Activated naive CD4-positive, alpha-beta T cell treated with anti-CD3 and anti-CD28 coated beads for 36 hours (primary cell): ENCODE data around the gene GPX4. TPM values are rescaled to one million over a fixed set of nuclear protein-coding genes. Genes with fewer than 3 reads are reported as not detected.

ENCODE experiments used
- CTCF ChIA-PET: fragments of 350-600 bp; sonication (Branson Sonifier 250); formaldehyde crosslinking; loops from one replicate; lab custom pipeline; 2021; ENCODE audit warnings: antibody characterized with exemption; lab: Charles Lee
- DNase-seq: peaks from one replicate; pipeline ENCODE4 v3.0.0-alpha.2; 2020
- H3K27ac Mint-ChIP-seq: one replicate; pipeline ENCODE4 v1.8.0; 2021; ENCODE audit warnings: mild to moderate bottlenecking, mixed read lengths
- H3K27me3 Mint-ChIP-seq: one replicate; pipeline ENCODE4 v1.8.0; 2021; ENCODE audit warnings: low read depth, mixed read lengths
- H3K36me3 Mint-ChIP-seq: one replicate; pipeline ENCODE4 v1.8.0; 2021; ENCODE audit warnings: low read depth, mixed read lengths
- H3K4me1 Mint-ChIP-seq: one replicate; pipeline ENCODE4 v1.8.0; 2021; ENCODE audit warnings: low read depth, mixed read lengths
- H3K4me3 Mint-ChIP-seq: one replicate; pipeline ENCODE4 v1.8.0; 2021; ENCODE audit warnings: mild to moderate bottlenecking, moderate library complexity, mixed read lengths
- H3K9me3 Mint-ChIP-seq: one replicate; pipeline ENCODE4 v1.8.0; 2021; ENCODE audit warnings: mixed read lengths
- intact Hi-C: fragments of 100-400 bp; cut with micrococcal nuclease; formaldehyde crosslinking; loops from one replicate; pipeline ENCODE4 v1.15.1; 2023
- total RNA-seq, 2 experiments: library from RNA; stranded (reverse); gene quantifications; one replicate each; pipeline ENCODE4 v1.2.3, GENCODE V29; 2021

GPX4 gene
- total RNA-seq, 2 experiments from 2014 or later = 244 to 253 TPM

DNA sequence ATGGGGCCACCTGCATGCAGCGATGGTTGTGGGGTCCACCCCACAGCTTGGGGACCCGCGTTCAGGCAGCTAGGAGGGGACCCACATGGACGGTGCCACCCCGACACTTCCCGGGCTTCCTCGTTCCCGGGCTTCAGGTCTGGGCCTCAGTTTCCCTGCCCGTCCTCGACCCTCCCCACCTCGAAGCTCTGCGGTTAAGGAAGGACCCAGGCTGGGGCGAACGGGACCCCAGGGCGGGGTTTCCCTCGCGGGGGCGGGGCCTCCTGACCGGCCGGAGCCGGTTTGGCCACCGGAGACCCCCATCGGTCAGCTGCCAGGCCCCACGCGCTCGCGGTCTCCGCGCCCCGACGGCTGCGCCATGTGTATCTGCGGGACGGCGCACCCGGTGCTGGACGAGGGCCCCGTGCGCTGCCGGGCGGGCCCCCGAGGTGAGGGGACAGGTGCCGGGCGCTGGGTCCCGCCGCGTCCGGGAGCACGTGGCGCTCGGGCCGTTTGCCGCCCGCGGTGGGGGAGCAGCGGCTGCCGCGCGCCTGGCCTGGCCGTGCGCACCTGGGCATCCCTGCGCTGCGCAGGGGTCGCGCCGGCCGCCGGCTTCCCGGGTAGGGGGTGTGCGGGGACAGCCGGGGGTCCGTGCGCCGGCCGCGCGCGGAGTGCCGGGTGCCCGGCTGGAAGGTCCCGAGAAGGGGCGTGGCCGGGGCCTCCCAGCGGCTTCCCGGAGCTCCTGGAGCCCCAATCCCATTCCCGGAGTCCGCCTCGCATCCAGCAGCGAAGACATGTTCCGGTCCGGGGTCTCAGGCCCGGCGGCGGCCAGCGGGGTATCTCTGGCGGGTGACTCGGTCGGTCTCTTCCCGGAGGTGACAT lies 32.6 kb upstream of the GPX4 start:
- Mint-ChIP-seq H3K36me3 (peaks cover 35% of the 10 kb centered on the region), H3K9me3 (no peaks in the 10 kb centered on the region), H3K4me1 (peaks cover 57% of the 10 kb centered on the region), H3K27me3 (no peaks in the 10 kb centered on the region), H3K27ac (peak overlapping the region; percentile 79), H3K4me3 (peak overlapping the region; percentile 54)
- CTCF ChIA-PET = interaction anchor here (0.5 kb wide), 1 partner anchor 25 kb away, joined by 3 read pairs; no protein-coding TSS in a partner anchor
- DNase-seq = no peak
- intact Hi-C loops = no loop called here

GRCh38 chr19:1072371-1073015 lies 31.3 kb upstream of the GPX4 start:
- H3K27ac Mint-ChIP-seq = peak overlapping the region; percentile 79
- no peaks in the 10 kb centered on the region for H3K27me3 Mint-ChIP-seq
- no peak for DNase-seq
- no peaks in the 10 kb centered on the region for H3K9me3 Mint-ChIP-seq
- CTCF ChIA-PET = interaction anchor here (0.9 to 1.0 kb wide), 2 partner anchors 15 to 149 kb away, joined by 3 read pairs; no protein-coding TSS in a partner anchor
- intact Hi-C loops = no loop called here
- H3K4me3 Mint-ChIP-seq = no peak overlapping the region
- peaks cover 63% of the 10 kb centered on the region for H3K4me1 Mint-ChIP-seq
- H3K36me3 Mint-ChIP-seq = peaks cover 41% of the 10 kb centered on the region

DNA sequence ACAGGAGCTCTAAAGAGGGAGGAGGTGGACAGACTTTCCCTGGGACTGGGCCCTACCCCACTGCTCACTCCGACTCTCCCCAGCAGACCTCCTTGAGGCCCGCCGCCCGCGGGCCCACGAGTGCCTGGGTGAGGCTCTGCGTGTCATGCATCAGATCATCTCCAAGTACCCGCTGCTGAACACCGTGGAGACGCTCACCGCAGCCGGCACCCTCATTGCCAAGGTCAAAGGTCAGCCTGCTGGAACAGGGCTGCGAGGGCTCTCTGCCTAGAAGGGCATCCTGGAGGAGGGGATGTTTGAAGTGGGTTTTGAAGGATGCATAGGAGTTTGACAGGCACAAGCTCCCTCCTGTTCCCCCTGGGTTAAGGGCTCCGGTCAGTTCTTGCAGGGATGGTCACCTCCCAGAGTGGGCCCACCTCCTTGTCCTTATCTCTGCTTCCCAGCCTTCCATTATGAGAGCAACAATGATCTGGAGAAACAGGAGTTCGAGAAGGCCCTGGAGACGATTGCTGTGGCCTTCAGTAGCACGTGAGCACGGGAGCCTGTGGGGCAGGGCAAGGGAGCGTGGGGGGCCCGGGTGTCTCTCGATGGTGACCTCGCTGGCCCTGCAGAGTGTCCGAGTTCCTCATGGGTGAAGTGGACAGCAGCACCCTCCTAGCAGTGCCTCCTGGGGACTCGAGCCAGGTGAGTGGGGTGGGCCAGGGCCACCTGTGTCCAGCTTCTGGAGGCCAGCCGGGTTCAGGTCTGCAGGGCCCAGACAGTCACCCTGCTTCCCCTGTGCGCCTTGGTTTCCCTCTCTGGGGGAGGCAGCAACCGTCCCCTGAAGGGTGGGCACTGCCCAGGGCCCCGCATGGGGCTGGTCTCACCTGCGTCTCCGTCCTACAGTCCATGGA lies 30.5 kb upstream of the GPX4 start:
- CTCF ChIA-PET = interaction anchor here (0.9 kb wide), 1 partner anchor 150 kb away, joined by 3 read pairs; no protein-coding TSS in a partner anchor

DNA sequence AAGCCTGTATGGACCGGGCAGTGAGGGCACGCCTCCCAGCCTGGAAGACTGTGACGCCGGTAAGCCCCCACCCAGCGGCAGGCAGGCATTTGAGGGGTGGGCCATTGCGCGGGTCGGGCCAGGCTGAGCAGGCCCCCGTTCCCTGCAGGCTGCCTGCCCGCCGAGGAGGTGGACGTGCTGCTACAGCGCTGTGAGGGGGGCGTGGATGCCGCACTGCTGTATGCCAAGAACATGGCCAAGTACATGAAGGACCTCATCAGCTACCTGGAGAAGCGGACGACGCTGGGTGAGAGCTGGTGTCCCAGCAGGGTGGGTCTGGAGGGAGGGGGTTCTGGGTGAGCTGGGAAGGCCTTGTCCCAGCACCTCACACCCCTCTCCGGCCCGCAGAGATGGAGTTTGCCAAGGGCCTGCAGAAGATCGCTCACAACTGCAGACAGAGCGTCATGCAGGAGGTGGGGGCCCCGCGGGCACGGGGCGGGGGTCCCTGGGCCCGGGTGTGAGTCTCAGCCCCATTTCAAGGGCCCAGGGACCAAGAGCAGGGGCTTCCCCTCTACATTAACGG lies 29.8 kb upstream of the GPX4 start:
- CTCF ChIA-PET = interaction anchor here (0.6 to 3.6 kb wide), 5 partner anchors 9 to 194 kb away, joined by 3 to 24 read pairs (median 4); no protein-coding TSS in a partner anchor
- no peak for DNase-seq
- Mint-ChIP-seq H3K4me1 (peaks cover 67% of the 10 kb centered on the region), H3K36me3 (peaks cover 47% of the 10 kb centered on the region), H3K27me3 (no peaks in the 10 kb centered on the region), H3K27ac (no peak overlapping the region), H3K9me3 (no peaks in the 10 kb centered on the region), H3K4me3 (peak overlapping the region; percentile 49)
- intact Hi-C loops = no loop called here

More for the DNA sequence above, 30.5 kb upstream of the GPX4 start:
- H3K9me3 Mint-ChIP-seq = no peaks in the 10 kb centered on the region
- H3K27me3 Mint-ChIP-seq = no peaks in the 10 kb centered on the region
- peak overlapping the region; percentile 18 for H3K27ac Mint-ChIP-seq
- intact Hi-C loops = no loop called here
- peaks cover 49% of the 10 kb centered on the region for H3K36me3 Mint-ChIP-seq
- DNase-seq = no peak
- H3K4me3 Mint-ChIP-seq = peak overlapping the region; percentile 49
- H3K4me1 Mint-ChIP-seq = peaks cover 70% of the 10 kb centered on the region

DNA sequence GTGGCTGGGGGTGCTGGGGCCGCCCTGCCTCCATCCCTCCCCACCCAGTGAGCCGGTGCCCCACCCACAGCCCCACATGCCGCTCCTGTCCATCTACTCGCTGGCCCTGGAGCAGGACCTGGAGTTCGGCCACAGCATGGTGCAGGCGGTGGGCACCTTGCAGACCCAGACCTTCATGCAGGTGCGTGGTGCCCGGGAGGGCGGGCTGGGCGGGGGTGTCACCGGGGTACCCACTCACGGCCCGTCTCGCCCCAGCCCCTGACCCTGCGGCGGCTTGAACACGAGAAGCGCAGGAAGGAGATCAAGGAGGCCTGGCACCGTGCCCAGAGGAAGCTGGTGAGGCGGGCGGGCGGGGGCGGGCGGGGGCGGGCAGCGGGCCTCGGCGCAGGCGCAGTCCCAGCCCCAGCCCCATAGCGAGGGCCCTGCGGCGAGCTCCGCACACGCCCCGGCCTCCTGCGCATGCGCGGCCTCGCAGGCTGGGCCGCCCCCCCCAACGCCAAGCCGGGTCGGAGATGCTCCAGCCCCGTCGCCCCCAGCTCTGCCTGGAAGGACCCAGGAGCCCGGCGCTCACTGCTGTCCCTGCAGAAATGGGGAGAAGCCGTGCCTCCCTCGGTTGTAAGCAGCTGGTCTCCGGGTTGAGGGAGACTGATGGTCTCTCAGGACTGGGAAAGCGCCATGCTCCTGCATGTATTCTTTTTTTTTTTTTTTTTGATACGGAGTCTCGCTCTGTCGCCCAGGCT lies 29.1 kb upstream of the GPX4 start:
- intact Hi-C loops = loop anchor here (5.0 kb wide), 1 partner anchor 167 kb away; no protein-coding TSS in a partner anchor

GRCh38 chr19:1076046-1076386 lies 27.8 kb upstream of the GPX4 start:
- CTCF ChIA-PET = interaction anchor here (0.8 to 3.6 kb wide), 6 partner anchors 9 to 119 kb away, joined by 3 to 24 read pairs (median 4); partner anchors contain the start of gene ARHGAP45
- Mint-ChIP-seq H3K9me3 (no peaks in the 10 kb centered on the region), H3K36me3 (peaks cover 58% of the 10 kb centered on the region), H3K4me1 (peaks cover 69% of the 10 kb centered on the region), H3K27me3 (no peaks in the 10 kb centered on the region), H3K27ac (peak overlapping the region; percentile 75), H3K4me3 (peak overlapping the region; percentile 59)
- no peak for DNase-seq
- intact Hi-C loops = loop anchor here (2.0 to 5.0 kb wide), 3 partner anchors 37 to 169 kb away; no protein-coding TSS in a partner anchor

More for the DNA sequence above, 29.1 kb upstream of the GPX4 start:
- DNase-seq = peak; percentile 93
- no peaks in the 10 kb centered on the region for H3K27me3 Mint-ChIP-seq
- CTCF ChIA-PET = interaction anchor here (0.6 to 3.6 kb wide), 5 partner anchors 10 to 193 kb away, joined by 3 to 24 read pairs (median 4); no protein-coding TSS in a partner anchor
- peaks cover 66% of the 10 kb centered on the region for H3K4me1 Mint-ChIP-seq
- H3K36me3 Mint-ChIP-seq = peaks cover 48% of the 10 kb centered on the region
- H3K4me3 Mint-ChIP-seq = peak overlapping the region; percentile 59
- no peaks in the 10 kb centered on the region for H3K9me3 Mint-ChIP-seq
- peak overlapping the region; percentile 75 for H3K27ac Mint-ChIP-seq

GRCh38 chr19:1076951-1077350 lies 26.8 kb upstream of the GPX4 start:
- DNase-seq = peak; percentile 96
- CTCF ChIA-PET = interaction anchor here (0.6 to 3.6 kb wide), 4 partner anchors 10 to 118 kb away, joined by 4 to 24 read pairs (median 6); partner anchors contain the start of gene ARHGAP45
- no peaks in the 10 kb centered on the region for H3K27me3 Mint-ChIP-seq
- peak overlapping the region; percentile 64 for H3K4me3 Mint-ChIP-seq
- no peaks in the 10 kb centered on the region for H3K9me3 Mint-ChIP-seq
- H3K4me1 Mint-ChIP-seq = peaks cover 72% of the 10 kb centered on the region
- peak overlapping the region; percentile 88 for H3K27ac Mint-ChIP-seq
- peaks cover 58% of the 10 kb centered on the region for H3K36me3 Mint-ChIP-seq
- intact Hi-C loops = loop anchor here (1.0 to 5.0 kb wide), 8 partner anchors 8 to 170 kb away; partner anchors contain the start of genes POLR2E, RNU6-2 and TMEM259

GRCh38 chr19:1079566-1080111 lies 24.2 kb upstream of the GPX4 start:
- peak; percentile 94 for DNase-seq
- peaks cover 60% of the 10 kb centered on the region for H3K4me1 Mint-ChIP-seq
- H3K27me3 Mint-ChIP-seq = no peaks in the 10 kb centered on the region
- H3K9me3 Mint-ChIP-seq = no peaks in the 10 kb centered on the region
- peaks cover 55% of the 10 kb centered on the region for H3K36me3 Mint-ChIP-seq
- peak overlapping the region; percentile 9 for H3K4me3 Mint-ChIP-seq
- H3K27ac Mint-ChIP-seq = peak overlapping the region; percentile 65
- CTCF ChIA-PET = interaction anchor here (0.6 kb wide), 1 partner anchor 114 kb away, joined by 3 read pairs; no protein-coding TSS in a partner anchor
- intact Hi-C loops = loop anchor here (5.0 kb wide), 1 partner anchor 172 kb away; no protein-coding TSS in a partner anchor

DNA sequence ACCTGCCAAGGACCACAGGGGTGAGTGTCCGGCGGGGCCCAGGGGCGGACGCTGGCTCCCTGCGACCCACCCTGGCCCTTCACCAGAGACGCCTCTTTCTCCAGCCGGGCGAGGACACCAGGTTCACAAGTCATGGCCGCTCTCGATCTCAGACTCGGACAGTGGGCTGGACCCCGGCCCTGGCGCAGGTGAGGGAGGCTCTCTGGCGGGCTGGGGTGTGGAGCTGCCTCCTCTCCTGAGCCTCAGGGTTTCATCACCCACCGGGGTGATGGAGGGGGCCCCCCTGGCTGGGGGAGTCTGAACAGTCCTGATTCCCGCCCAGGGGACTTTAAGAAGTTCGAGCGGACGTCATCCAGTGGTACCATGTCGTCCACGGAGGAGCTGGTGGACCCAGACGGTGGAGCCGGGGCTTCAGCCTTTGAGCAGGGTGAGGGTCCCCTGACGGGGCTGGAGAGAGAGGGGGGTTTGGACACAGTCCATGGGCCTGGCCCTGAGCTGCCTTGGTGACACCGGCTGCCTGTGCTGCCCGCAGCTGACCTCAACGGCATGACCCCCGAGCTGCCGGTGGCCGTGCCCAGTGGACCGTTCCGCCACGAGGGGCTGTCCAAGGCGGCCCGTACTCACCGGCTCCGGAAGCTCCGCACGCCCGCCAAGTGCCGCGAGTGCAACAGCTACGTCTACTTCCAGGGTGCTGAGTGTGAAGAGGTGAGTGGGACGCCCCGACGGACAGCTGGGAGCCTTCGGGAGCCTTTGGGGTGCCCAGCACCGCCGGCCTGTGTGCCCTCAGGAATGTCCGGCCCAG lies 23.2 kb upstream of the GPX4 start:
- no peaks in the 10 kb centered on the region for H3K9me3 Mint-ChIP-seq
- H3K36me3 Mint-ChIP-seq = peaks cover 57% of the 10 kb centered on the region
- CTCF ChIA-PET = interaction anchor here (0.6 to 1.1 kb wide), 3 partner anchors 13 to 382 kb away, joined by 3 read pairs; partner anchors contain the start of gene ARHGAP45
- peak overlapping the region; percentile 53 for H3K27ac Mint-ChIP-seq
- intact Hi-C loops = no loop called here
- DNase-seq = no peak
- no peaks in the 10 kb centered on the region for H3K27me3 Mint-ChIP-seq
- H3K4me3 Mint-ChIP-seq = no peak overlapping the region
- peaks cover 60% of the 10 kb centered on the region for H3K4me1 Mint-ChIP-seq
